OCI-LY7 (cell line): ENCODE measurements around the gene MYLK.

Experiments used
- EZH2phosphoT487 ChIP-seq: fragments of 200-600 bp; sonication (generic); IDR thresholded peaks from 2 replicates; pipeline ENCODE4 v1.6.1; 2018; ENCODE audit warnings: low read depth, borderline replicate concordance, mild to moderate bottlenecking, mixed run types, antibody characterized with exemption, low read length, moderate library complexity, mixed read lengths
- TF ChIP-seq, protein P1 (sequence below): fragments of 200-600 bp; sonication (generic); conservative IDR thresholded peaks from 2 replicates; pipeline ENCODE4 v1.5.1; 2014; ENCODE audit warnings: mild to moderate bottlenecking, antibody characterized with exemption, low read length, moderate library complexity, mixed read lengths

DNA sequence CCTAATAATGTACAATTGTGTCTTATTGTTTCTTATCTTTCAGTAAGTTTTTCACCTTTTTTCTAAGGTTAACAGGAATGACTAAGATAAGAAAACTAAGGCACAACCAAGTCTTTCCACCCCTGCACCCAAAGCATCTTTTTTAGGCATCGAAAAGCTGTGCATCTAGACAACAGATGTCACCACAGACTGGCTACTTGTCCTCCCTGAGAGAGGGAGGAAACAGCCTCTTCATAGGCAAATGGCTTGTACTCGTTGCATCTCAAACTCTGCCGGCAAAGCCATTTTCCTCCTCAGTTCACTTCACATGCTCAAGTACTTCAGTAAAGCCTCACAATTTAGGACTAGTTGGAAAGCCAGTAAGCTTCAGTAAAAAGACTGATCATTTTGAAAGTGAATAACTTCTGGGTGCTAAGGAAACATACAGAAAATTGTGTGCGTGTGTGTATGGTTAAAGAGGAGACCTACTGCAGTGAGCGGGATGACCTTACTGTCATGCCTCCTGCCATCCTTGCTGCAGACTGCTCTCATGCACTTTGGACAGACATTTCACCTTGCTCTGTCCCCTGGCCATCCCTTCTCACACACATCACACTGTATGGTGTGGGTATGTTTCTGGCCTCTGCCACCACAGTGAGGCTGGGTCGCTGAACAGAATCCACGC is 262.8 kb downstream of the MYLK start:
- TF ChIP-seq, protein P1, sequence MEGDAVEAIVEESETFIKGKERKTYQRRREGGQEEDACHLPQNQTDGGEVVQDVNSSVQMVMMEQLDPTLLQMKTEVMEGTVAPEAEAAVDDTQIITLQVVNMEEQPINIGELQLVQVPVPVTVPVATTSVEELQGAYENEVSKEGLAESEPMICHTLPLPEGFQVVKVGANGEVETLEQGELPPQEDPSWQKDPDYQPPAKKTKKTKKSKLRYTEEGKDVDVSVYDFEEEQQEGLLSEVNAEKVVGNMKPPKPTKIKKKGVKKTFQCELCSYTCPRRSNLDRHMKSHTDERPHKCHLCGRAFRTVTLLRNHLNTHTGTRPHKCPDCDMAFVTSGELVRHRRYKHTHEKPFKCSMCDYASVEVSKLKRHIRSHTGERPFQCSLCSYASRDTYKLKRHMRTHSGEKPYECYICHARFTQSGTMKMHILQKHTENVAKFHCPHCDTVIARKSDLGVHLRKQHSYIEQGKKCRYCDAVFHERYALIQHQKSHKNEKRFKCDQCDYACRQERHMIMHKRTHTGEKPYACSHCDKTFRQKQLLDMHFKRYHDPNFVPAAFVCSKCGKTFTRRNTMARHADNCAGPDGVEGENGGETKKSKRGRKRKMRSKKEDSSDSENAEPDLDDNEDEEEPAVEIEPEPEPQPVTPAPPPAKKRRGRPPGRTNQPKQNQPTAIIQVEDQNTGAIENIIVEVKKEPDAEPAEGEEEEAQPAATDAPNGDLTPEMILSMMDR, result no peak
- TF ChIP-seq EZH2phosphoT487, result no peak
